Loucy (cell line): ENCODE measurements around the gene RIPOR3.

Experiments
- CTCF ChIP-seq: fragments of 200-600 bp; sonication (generic); conservative IDR thresholded peaks from 2 replicates; pipeline ENCODE4 v1.5.1; 2014; ENCODE audit warnings: mild to moderate bottlenecking, antibody characterized with exemption, low read length
- EZH2phosphoT487 ChIP-seq: fragments of 200-600 bp; IDR thresholded peaks from 2 replicates; pipeline ENCODE4 v1.6.1; 2018; ENCODE audit warnings: antibody characterized with exemption, mild to moderate bottlenecking, moderate library complexity, borderline replicate concordance

GRCh38 chr20:50716518-50716917, 25.2 kb upstream of the RIPOR3 start:
- TF ChIP-seq CTCF: no peak
- TF ChIP-seq EZH2phosphoT487: no peak
